ENCODE measurements around the gene CCDC33. TPM values are rescaled to one million over a fixed set of nuclear protein-coding genes. Genes with fewer than 3 reads are reported as not detected.

CCDC33 gene
- total and polyA plus RNA-seq, 10 donors, result 0.08 TPM; not detected in 9

DNA sequence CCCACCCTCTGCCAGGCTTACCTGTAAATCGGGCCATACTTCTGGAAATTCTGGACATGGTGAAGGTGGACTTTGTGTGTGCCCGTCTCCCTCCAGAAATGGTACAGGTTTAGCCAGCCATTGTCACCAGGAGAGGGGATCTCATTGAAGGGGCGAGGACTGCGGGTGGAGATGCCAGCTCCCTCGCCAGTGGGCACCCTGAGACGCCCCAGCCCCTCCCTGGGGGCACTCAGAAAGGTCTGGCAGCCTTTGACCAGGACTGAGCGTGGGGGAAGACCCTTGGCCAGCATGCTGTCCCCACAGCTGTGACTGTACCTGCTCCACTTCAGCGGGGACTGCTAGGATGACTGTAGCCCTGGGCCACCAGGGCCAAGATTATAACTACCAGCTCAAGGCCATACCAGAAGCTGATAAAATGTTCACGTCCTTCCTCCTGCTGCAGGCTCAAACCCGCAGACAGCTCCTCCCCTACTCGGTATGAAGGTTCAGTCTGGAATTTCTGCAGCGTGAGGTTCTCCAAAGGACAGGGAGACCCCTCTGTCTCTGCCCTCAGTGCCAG lies 131.2 kb downstream of the CCDC33 start, which contains the start of gene CYP11A1:
TSS of gene CYP11A1 (minus strand) at position 351 of the 559 bp plus-strand sequence. CDS start at position 290, 61 bp downstream.
- no peaks in the 10 kb centered on the region for H3K36me3 ChIP-seq
- no peaks in the 10 kb centered on the region for H3K9me3 ChIP-seq
- H3K4me3 ChIP-seq, result peak within 1 kb of the TSS in 4 of 8 donors; percentile 45 to 74 (median 52)
- intact Hi-C loops (cut with DNase I; ENCODE audit: low total_unique reads), result no loop called here
- TF ChIP-seq POLR2AphosphoS5 (IDR thresholded peaks at IDR 0.05), result peak in 2 of 3 donors; percentile 15 to 65
- TF ChIP-seq POLR2A (IDR thresholded peaks at IDR 0.05), result peak in 1 of 3 donors; percentile 14
- TF ChIP-seq, protein P1, sequence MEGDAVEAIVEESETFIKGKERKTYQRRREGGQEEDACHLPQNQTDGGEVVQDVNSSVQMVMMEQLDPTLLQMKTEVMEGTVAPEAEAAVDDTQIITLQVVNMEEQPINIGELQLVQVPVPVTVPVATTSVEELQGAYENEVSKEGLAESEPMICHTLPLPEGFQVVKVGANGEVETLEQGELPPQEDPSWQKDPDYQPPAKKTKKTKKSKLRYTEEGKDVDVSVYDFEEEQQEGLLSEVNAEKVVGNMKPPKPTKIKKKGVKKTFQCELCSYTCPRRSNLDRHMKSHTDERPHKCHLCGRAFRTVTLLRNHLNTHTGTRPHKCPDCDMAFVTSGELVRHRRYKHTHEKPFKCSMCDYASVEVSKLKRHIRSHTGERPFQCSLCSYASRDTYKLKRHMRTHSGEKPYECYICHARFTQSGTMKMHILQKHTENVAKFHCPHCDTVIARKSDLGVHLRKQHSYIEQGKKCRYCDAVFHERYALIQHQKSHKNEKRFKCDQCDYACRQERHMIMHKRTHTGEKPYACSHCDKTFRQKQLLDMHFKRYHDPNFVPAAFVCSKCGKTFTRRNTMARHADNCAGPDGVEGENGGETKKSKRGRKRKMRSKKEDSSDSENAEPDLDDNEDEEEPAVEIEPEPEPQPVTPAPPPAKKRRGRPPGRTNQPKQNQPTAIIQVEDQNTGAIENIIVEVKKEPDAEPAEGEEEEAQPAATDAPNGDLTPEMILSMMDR (IDR thresholded peaks at IDR 0.05 in 8 of 11, conservative IDR thresholded peaks at IDR 0.05 in 3 of 11), result no peak
- no peak for DNase-seq
- WGBS, 5 donors, result 69 to 89% (median 77%) methylated on average over 6 to 12 of the region's 12 CpGs
- H3K27me3 ChIP-seq (replicated peaks in 1 of 7), result peaks cover 0 to 51% (median 20%) of the 10 kb centered on the region in 7 donors
- peaks cover 0 to 34% (median 22%) of the 10 kb centered on the region in 6 donors for H3K4me1 ChIP-seq
- peak within 1 kb of the TSS in 3 of 8 donors; percentile 38 to 85 (median 77) for H3K27ac ChIP-seq

DNA sequence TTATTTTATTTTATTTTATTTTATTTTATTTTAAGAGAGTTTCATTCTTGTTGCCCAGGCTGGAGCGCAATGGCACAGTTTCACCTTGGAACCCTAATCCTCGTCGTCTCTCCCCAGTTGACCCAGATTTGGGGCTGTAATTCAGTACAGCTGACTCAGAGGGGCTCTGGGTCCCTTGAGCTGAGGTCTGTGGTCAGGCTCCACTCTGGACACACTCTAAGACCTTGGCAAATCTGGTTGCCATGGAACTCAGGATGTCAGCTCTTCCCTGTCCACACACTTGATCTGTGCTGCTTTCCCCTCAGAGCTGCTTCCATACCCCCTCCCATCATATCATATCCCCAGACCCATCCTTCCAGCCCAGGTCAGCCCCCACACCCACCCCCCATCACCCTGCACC lies 132.0 kb downstream of the CCDC33 start:
- H3K27ac ChIP-seq, result no peak overlapping the region
- WGBS, 5 donors, result 77 to 94% (median 86%) methylated on average over 3 of the region's 3 CpGs
- no peak overlapping the region for H3K4me3 ChIP-seq
- peaks cover 0 to 34% (median 22%) of the 10 kb centered on the region in 6 donors for H3K4me1 ChIP-seq
- TF ChIP-seq POLR2AphosphoS5 (IDR thresholded peaks at IDR 0.05), result no peak
- TF ChIP-seq, protein P1 (IDR thresholded peaks at IDR 0.05 in 8 of 11, conservative IDR thresholded peaks at IDR 0.05 in 3 of 11), result no peak
- H3K9me3 ChIP-seq, result no peaks in the 10 kb centered on the region
- intact Hi-C loops (cut with DNase I; ENCODE audit: low total_unique reads), result no loop called here
- H3K27me3 ChIP-seq (replicated peaks in 1 of 7), result peaks cover 0 to 51% (median 20%) of the 10 kb centered on the region in 7 donors
- H3K36me3 ChIP-seq, result no peaks in the 10 kb centered on the region
- no peak for DNase-seq

DNA sequence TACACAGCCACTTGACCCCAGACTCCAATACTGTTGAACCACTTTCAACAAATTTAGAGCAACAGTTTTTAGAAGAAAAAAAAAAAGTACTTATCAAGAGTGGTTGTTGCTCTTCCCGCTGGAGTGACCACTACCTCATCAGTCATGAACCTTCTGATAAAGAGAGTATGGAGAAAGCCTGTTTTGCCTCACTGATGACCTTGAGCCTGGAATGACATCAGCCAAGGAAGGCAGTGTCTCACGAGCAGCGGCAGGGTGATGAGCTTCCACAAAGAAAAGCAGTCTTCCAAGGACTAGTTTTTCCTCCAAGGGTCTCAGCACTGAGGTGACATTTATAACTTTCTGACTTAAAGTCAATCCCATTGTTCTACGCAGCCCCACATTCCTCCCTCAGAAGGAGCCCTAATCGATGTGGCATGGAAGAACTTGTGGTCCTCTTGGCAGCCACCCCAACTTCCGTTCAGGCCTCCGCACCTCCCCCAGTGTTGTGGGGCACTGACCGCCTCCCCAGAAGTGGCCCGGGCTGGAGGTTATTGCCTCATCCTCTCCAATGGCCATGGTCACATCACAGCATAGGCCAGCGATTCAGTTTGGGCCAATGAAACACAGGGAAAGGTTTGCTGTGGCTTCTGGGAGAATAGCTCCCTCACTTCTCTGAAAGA lies 133.1 kb downstream of the CCDC33 start:
- Histone ChIP-seq H3K36me3 (no peaks in the 10 kb centered on the region), H3K27me3 (replicated peaks in 1 of 7) (peaks cover 0 to 51% (median 20%) of the 10 kb centered on the region in 7 donors), H3K4me3 (no peak overlapping the region), H3K9me3 (no peaks in the 10 kb centered on the region), H3K4me1 (peaks cover 0 to 43% (median 31%) of the 10 kb centered on the region in 6 donors), H3K27ac (no peak overlapping the region)
- TF ChIP-seq POLR2AphosphoS5 (IDR thresholded peaks at IDR 0.05) (no peak), POLR2A (IDR thresholded peaks at IDR 0.05) (no peak)
- TF ChIP-seq, protein P1 (IDR thresholded peaks at IDR 0.05 in 8 of 11, conservative IDR thresholded peaks at IDR 0.05 in 3 of 11), result no peak
- intact Hi-C loops (cut with DNase I; ENCODE audit: low total_unique reads), result no loop called here
- DNase-seq, result no peak
- WGBS, 5 donors, result 50 to 77% (median 63%) methylated on average over 10 of the region's 10 CpGs

DNA sequence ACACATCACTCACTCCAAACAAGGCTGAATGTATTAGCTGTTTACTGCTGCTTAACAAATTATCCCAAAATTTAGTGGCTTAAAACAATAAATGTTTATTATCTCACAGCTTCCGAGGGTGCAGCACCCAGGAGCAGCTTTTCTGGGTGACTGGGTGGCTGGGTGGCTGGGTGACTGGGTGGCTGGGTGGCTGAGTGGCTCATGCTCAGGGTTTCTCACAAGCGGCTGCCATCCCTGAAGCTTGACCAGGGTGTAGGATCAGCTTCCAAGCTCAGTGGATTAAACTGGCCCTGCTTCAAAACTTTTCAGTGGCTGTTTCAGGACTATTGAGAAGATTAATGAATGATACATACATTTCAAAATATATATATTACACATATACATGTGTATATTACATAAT lies 133.6 kb downstream of the CCDC33 start:
- no peak for TF ChIP-seq POLR2AphosphoS5 (IDR thresholded peaks at IDR 0.05)
- TF ChIP-seq POLR2A (IDR thresholded peaks at IDR 0.05), result no peak
- TF ChIP-seq, protein P1 (IDR thresholded peaks at IDR 0.05 in 8 of 11, conservative IDR thresholded peaks at IDR 0.05 in 3 of 11), result no peak
- Histone ChIP-seq H3K4me1 (peaks cover 4 to 49% (median 36%) of the 10 kb centered on the region in 6 donors), H3K36me3 (no peaks in the 10 kb centered on the region), H3K27me3 (replicated peaks in 1 of 7) (peaks cover 0 to 45% (median 20%) of the 10 kb centered on the region in 7 donors), H3K9me3 (no peaks in the 10 kb centered on the region), H3K4me3 (no peak overlapping the region), H3K27ac (no peak overlapping the region)
- no peak for DNase-seq
- intact Hi-C loops (cut with DNase I; ENCODE audit: low total_unique reads), result loop anchor here (5.0 kb wide), 3 partner anchors 168 to 398 kb away; no protein-coding TSS in a partner anchor
- WGBS, 5 donors, result 90 to 96% (median 93%) methylated on average over 2 of the region's 2 CpGs

All from spleen (tissue), 11 donors.